ENCODE measurements around the gene GPRC5A.

DNA sequence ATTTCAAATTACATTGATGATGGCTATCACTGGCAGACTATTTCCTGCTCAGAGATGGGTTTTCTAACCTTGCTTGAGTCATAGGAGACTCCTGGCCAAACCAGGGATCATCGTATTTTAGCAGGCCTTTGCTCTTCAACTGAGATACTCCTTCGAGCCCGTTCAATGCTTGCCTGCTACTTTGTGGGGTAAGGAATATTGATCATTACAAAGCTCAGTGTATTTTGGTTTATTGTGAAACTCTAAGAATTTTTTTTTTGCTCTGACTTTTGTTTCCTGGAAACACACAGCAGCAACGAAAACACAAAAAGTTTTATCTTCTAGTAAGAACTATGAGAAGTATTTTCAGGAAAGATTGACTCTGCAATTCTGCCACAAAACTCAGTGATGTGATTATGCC, 56.5 kb downstream of the GPRC5A start:
- TF ChIP-seq CTCF (IDR thresholded peaks at IDR 0.05) (no peak), POLR2A (IDR thresholded peaks at IDR 0.05) (no peak)
